BJ (cell line): Measurements from ENCODE around the gene DTWD1. TPM values are rescaled to one million over a fixed set of nuclear protein-coding genes. Genes with fewer than 3 reads are reported as not detected.
"Not testable (repeated sequence)": the region's sequence is repeated elsewhere in the genome, so short reads cannot be mapped to it uniquely, and the experiment has no call there.

Experiments
- CTCF ChIA-PET: fragments of 350-600 bp; formaldehyde crosslinking; extraction: SDS; loops from one replicate; lab custom pipeline; 2021; ENCODE audit warnings: antibody characterized with exemption, inconsistent platforms; lab: Yijun Ruan, JAX
- POLR2A ChIA-PET: fragments of 300-600 bp; sonication (Branson Sonifier 250); formaldehyde crosslinking; extraction: SDS; loops from one replicate; lab custom pipeline; 2021; ENCODE audit warnings: antibody characterized with exemption; lab: Charles Lee
- DNase-seq: peaks from one replicate; pipeline ENCODE4 v3.0.0-alpha.2; 2011; ENCODE audit warnings: low read depth
- H3K27me3 ChIP-seq: 2 replicates; pipeline ENCODE4 v1.6.0; 2011; ENCODE audit warnings: low read length; ENCODE audit not compliant: control insufficient read depth, insufficient read depth
- H3K36me3 ChIP-seq: 2 replicates; pipeline ENCODE4 v1.5.1; 2011; ENCODE audit warnings: low read length; ENCODE audit not compliant: control insufficient read depth, insufficient read depth
- H3K4me3 ChIP-seq: 2 replicates; pipeline ENCODE4 v1.5.1; 2011; ENCODE audit warnings: low read depth, mild to moderate bottlenecking, control low read depth, low read length
- polyA minus RNA-seq: library from RNA; depleted of rRNA, polyadenylated mRNA; stranded (reverse); fragments of >200 nt; gene quantifications from 2 replicates; pipeline ENCODE4 v1.2.3, GENCODE V29; 2011; rRNA and poly(A)+ RNA removed
- polyA plus RNA-seq: library from polyadenylated mRNA; depleted of rRNA; stranded (reverse); fragments of >200 nt; gene quantifications from 2 replicates; pipeline ENCODE4 v1.2.3, GENCODE V29; 2011; rRNA removed
- TF ChIP-seq, protein P1 (sequence below): IDR thresholded peaks from 2 replicates; pipeline ENCODE4 v1.5.1; 2011; ENCODE audit warnings: low read depth, mild to moderate bottlenecking, control low read depth, inconsistent platforms, low read length, moderate library complexity; ENCODE audit not compliant: insufficient read depth

The DTWD1 gene, protein sequence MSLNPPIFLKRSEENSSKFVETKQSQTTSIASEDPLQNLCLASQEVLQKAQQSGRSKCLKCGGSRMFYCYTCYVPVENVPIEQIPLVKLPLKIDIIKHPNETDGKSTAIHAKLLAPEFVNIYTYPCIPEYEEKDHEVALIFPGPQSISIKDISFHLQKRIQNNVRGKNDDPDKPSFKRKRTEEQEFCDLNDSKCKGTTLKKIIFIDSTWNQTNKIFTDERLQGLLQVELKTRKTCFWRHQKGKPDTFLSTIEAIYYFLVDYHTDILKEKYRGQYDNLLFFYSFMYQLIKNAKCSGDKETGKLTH
- 30.6 and 52.7 TPM in 2 replicates for polyA plus RNA-seq
- polyA minus RNA-seq = 12.3 and 12.9 TPM in 2 replicates

DNA sequence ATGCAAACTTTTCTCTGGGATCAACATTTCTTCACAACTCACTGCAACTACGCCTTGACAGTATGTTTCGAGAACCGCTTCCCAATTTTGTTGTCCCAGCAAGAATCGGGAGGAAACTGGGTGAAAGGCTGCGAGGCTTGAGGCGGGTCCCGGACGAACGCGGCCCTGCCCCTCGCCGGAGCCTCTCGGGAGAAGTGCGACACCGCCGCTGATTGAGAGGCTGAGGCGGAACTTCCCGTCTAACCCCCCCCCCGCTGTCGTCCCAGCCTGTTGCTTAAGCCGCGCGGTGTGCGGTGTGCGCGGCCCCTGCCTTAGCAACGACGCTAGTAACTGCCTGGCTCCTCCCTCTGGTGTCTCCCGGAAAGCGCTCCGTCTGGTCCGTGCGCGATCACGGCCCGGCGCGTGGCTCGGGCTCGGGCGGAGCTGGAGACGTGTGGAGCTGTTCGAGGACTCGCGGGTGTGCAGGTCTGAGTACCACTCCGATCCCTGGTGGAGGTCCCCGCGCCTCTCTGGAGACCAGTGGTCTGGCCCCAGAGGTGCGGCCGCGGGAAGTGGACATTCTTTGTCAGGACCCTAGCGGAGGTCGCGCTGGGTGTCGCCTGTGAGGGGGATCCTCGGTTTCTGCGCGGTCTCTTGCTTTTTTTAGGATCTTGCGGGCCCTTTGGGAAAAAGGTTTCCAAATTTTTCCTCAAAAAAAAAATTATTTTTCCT, at the start of gene DTWD1, which contains the start of gene FAM227B:
DTWD1 (plus strand) TSS at position 391 of the 711 bp plus-strand sequence. CDS start 4,120 bp downstream, outside the sequence.
FAM227B (minus strand) TSS at position 161 of the 711 bp plus-strand sequence. CDS start 5,647 bp downstream, outside the sequence.
- Histone ChIP-seq H3K36me3 (peaks cover 4% of the 10 kb centered on the region), H3K4me3 (peak within 1 kb of the TSS; percentile 87), H3K27me3 (no peaks in the 10 kb centered on the region)
- CTCF ChIA-PET = interaction anchor here (0.6 to 1.3 kb wide), 5 partner anchors 19 to 382 kb away, joined by 3 to 4 read pairs (median 3); no protein-coding TSS in a partner anchor
- POLR2A ChIA-PET = interaction anchor here (0.6 to 1.1 kb wide), 6 partner anchors 235 to 387 kb away, joined by 3 to 4 read pairs (median 3); no protein-coding TSS in a partner anchor
- peak; percentile 77 for DNase-seq
- TF ChIP-seq, protein P1, sequence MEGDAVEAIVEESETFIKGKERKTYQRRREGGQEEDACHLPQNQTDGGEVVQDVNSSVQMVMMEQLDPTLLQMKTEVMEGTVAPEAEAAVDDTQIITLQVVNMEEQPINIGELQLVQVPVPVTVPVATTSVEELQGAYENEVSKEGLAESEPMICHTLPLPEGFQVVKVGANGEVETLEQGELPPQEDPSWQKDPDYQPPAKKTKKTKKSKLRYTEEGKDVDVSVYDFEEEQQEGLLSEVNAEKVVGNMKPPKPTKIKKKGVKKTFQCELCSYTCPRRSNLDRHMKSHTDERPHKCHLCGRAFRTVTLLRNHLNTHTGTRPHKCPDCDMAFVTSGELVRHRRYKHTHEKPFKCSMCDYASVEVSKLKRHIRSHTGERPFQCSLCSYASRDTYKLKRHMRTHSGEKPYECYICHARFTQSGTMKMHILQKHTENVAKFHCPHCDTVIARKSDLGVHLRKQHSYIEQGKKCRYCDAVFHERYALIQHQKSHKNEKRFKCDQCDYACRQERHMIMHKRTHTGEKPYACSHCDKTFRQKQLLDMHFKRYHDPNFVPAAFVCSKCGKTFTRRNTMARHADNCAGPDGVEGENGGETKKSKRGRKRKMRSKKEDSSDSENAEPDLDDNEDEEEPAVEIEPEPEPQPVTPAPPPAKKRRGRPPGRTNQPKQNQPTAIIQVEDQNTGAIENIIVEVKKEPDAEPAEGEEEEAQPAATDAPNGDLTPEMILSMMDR = no peak

DNA sequence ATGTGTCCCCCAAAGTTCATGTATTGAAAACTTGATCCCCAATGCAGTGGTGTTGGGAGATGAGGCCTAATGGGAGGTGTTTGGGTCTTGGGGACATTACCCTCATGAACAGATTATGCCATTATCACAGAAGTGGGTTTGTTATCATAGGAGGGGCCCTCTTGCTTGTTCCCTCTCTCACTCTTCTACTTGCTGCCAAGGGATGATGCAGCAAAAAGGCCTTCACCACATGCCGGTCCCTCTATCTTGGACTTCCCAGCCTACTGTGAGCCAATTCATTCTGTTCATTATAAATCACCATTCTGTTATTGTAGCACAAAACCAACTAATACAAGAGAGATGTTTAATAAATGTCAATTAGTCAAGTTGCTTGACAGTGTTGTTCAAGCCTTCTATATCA, 47.4 kb upstream of the DTWD1 start:
- Histone ChIP-seq H3K36me3 (no peaks in the 10 kb centered on the region), H3K4me3 (no peak overlapping the region), H3K27me3 (no peaks in the 10 kb centered on the region)
- ChIA-PET POLR2A (no interaction called here), CTCF (no interaction called here)
- TF ChIP-seq, protein P1 = no peak
- no peak for DNase-seq

DNA sequence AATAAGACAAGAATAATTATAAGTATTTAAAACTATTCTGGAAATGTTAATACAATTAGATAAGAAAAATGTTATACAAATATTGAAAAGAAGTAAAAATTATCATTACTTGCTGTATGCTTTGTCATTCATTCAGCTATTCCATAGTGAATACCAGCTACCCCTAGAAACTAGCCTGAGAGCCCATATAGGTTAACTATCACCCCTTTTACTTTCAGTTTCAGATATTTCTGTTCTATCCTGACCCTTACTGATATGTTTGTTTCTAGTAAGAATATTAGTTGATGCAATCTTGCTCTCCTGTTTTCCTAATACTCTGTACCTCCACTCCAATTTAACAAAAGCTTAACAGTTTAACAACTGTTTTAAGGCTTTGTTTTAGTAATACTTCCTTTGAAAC, 31.8 kb upstream of the DTWD1 start:
- no peaks in the 10 kb centered on the region for H3K36me3 ChIP-seq
- TF ChIP-seq, protein P1 = no peak
- CTCF ChIA-PET = interaction anchor here (1.3 kb wide), 1 partner anchor 9 kb away, joined by 3 read pairs; no protein-coding TSS in a partner anchor
- POLR2A ChIA-PET = interaction anchor here (0.6 kb wide), 1 partner anchor 596 kb away, joined by 5 read pairs; no protein-coding TSS in a partner anchor
- no peaks in the 10 kb centered on the region for H3K27me3 ChIP-seq
- DNase-seq = no peak
- no peak overlapping the region for H3K4me3 ChIP-seq

DNA sequence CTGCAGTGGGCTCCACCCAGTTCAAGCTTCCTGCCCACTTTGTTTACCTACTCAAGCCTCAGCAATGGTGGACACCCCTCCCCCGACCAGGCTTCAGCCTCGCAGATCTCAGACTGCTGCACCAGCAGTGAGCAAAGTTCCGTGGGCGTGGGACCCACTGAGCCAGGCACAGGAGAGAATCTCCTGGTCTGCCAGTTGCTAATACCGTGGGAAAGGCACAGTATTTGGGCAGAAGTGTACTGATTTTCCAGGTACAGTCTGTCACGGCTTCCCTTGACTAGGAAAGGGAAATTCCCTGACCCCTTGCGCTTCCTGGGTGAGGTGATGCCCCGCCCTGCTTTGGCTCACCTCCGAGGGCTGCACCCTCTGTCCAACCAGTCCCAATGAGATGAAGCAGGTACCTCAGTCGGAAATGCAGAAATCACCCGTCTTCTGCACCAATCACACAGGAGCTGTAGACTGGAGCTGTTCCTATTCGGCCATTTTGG, 28.0 kb upstream of the DTWD1 start:
- DNase-seq, POLR2A ChIA-PET, H3K4me3 ChIP-seq, H3K36me3 ChIP-seq, H3K27me3 ChIP-seq, CTCF ChIA-PET: not testable (repeated sequence)

GRCh38 chr15:49604625-49605409, 16.0 kb upstream of the DTWD1 start:
- CTCF ChIA-PET = interaction anchor here (0.8 kb wide), 1 partner anchor 14 kb away, joined by 3 read pairs; no protein-coding TSS in a partner anchor
- POLR2A ChIA-PET = no interaction called here
- Histone ChIP-seq H3K27me3 (no peaks in the 10 kb centered on the region), H3K4me3 (no peak overlapping the region), H3K36me3 (peaks cover 2% of the 10 kb centered on the region; the same call in 1 of the 2 replicates)
- TF ChIP-seq, protein P1 = no peak
- no peak for DNase-seq
